Measurements from ENCODE around the gene GPNMB.

GPNMB gene

DNA sequence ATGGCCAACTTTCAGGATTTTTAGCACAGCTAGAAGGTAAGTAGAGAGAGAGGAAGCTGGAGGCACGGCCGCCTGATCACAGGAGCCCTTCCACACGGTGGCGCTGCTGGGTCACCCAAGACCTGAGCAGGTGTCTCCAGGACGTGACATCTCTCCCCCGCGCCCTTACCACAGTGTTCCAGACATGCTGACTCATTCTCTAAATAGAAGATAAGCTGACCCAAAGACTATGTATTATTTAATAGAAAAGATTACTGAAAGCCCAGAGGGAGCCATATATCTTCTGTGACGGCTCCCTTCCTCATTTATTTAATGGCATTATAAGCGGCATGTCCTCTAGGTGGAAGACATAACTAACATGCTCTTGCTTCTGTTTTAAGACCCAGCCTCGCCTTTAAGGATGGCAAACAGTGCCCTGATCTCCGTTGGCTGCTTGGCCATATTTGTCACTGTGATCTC, 26.6 kb downstream of the GPNMB start:
- peak; percentile 74 for DNase-seq (ENCODE audit: low spot score)

DNA sequence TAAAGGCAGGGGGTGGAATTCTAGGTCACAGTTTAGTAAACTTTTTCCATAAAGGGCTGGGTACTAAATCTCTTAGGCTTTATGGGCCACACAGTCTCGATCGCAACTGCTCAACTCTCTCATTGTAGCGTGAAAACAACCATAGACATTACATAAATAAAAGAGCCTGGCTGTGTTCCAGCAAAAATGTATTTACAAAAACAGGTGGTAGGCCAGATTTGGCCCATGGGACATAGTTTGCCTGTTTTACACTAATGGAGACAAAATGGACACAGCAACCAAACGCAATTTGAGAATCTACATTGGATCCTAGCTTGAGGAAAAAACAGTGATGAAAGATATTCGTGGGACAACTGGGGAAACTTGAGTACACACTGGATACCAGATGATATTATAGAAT, 29.3 kb downstream of the GPNMB start:
- no peak for DNase-seq (ENCODE audit: low spot score)

DNA sequence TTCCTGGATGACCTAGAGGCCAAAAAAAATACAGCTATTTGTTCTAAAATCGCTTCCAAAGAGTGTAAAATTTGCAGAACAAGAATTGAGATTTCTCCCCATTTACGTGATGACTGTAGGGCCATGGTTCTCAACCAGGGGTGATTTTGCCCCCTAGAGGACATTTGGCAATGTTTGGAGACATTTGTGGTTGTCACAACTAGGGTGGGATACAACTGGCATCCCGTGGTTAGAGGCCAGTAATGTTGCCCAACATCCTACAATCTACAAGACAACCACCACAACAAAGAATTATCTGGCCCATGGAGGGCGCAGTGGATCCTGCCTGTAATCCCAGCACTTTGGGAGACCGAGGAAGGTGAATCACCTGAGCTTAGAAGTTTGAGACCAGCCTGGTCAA, 29.8 kb downstream of the GPNMB start:
- no peak for DNase-seq (ENCODE audit: low spot score)

DNA sequence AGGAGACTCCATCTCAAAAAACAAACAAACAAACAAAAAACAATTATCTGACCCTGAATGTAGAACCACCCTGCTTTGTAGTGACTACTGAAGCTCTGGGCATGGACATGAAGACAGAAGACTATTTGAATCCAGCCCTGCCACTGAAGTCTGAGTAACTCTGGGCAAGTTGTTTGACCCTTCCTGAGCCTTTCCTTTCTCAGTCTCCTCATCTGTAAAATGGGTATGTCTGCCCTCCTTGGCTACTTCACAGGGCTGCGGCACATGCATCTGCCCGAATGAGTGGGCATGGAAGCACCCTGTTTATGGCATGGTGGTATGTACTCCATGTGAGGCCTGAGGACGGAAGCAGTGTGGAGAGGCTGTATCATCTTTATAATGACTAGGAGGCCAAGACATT, 30.4 kb downstream of the GPNMB start:
- DNase-seq (ENCODE audit: low spot score): no peak

DNA sequence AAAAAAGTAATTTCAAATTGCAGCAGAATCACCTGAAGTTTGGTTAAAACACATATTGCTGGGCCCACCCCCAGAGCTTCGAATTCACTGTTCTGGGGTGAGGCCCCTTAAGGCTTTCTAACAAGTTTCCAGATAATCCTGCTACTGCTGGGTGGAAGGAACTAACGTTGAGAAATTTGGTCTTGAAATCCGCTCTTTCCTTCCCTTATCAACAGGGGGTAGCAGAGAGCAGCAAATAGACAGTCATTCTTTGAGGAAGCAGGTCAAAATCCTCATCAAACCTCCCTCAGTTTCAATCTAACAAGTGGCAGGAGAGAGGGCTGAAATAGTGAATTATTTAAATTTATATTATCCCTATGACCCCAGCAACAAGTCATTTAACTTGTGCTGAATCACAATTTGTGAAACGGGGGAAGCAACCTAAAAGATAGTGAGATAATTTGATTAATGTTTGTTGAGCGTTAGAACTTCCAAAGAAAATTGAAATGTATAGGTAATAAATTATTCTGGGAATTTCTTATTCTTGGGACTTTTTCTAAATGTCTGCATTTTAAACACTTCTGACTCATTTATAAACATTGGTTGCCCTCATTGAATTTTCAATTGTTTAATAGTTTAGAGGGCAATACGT, 30.9 kb downstream of the GPNMB start:
- DNase-seq (ENCODE audit: low spot score): peak; percentile 74

DNA sequence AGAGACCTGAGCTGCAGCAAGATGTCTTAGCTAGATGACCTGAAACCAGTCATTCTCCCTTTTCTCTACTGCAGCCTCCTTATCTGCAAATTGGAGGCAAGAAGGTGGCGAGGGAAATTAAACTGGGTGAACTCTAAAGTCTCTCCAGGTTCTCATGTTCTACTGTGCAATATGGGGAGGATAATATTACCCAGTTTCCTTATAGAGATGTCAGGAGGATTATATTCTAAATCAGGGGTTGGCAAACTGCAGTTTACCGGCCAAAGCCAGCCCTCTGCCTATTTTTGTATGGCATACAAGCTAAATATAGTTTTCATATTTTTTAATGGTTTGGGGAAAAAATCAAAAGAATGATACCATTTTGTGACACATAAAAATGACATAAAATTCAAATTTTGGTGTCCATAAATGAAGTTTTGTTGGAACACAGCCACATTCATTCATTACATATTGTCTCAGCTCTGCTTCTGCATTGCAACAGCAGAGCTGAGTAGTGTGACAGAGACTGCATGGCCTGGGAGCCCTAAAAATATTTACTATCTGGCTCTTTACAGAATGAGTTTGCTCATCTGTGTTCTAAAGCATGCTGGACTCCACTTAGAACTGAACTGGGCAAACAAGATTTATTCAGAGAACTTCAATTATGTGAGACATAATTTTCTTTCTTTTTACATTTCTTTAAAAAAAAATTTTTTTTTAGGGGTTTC, 33.4 kb downstream of the GPNMB start:
- no peak for DNase-seq (ENCODE audit: low spot score)

DNA sequence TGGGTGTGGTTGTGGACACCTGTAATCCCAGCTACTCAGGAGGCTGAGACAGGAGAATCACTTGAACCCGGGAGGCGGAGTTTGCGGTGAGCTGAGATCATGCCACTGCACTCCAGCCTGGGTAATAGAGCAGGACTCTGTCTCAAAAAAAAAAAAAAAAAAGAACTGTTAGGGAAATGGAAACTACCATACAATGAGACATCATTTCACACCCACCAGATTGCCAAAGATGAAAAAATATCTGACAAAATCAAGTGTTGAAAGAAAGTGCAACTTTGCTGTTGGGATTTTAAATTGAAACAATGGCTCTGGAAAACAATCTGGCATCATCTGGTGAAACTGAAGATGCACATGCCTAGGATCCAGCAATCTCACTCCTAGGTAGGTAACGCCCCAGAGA, 36.5 kb downstream of the GPNMB start:
- DNase-seq (ENCODE audit: low spot score): no peak

DNA sequence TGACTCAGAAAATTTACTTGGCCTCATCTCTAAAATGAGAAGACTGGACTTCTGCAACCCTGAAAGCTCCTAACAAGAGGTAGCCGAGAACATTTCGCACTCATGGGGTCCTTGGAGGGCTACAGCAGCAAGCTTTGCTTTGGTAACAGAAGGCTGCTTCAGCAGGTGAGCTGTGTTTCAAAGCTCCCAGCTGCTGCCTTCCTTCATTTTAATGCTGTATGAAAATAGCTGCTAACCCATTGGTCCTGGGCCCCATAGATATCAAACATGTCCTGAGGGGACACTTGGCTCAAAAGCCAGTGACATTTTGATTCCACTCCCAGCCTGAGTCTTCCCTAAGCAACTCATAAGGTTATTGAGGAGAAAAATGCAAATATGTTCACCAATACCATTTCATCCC, 38.3 kb downstream of the GPNMB start:
- DNase-seq (ENCODE audit: low spot score): no peak

DNA sequence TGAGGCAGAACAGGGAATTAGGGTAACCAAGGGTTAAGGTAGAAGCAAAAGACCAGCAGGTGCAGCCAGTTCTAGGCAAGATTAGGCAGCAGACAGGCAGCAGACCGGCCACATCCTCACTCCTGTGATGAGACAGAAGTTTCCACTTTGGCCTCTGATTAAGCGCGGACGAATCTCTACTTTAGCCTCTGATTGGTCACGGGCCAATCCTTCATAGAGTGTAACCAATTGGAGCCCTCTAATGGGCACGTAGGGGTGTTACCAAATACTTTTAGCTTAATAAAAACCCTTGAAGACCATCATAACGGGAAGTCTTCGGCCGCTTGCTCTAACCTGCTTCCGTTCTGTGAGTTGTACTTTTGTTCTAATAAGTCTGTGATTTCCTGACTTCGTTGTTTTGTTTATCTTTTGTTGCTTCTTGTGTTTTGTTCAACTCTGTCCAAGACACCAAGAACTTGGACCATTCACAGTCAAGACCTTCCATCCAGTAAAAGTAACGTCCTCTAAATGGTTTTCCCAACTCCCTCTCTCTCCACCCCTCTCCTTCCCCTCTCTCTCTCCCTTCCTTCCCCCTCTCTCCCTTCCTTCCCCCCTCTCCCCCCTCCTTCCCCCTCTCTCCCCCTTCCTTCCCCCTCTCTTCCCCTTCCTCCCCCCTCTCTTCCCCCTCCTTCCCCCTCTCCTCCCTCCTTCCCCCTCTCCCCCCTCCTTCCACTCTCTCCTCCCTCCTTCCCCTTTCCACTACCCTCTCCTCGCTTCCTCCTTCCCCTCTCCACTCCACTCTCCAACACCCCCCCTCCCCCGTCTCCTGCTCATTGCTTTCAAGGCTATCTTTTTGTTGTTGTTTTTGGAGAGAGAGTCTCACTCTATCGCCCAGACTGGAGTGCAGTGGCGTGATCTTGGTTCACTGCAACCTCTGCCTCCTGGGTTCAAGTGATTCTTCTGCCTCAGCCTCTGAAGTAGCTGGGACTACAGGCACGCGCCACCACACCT, 39.4 kb downstream of the GPNMB start:
- no peak for DNase-seq (ENCODE audit: low spot score)

DNA sequence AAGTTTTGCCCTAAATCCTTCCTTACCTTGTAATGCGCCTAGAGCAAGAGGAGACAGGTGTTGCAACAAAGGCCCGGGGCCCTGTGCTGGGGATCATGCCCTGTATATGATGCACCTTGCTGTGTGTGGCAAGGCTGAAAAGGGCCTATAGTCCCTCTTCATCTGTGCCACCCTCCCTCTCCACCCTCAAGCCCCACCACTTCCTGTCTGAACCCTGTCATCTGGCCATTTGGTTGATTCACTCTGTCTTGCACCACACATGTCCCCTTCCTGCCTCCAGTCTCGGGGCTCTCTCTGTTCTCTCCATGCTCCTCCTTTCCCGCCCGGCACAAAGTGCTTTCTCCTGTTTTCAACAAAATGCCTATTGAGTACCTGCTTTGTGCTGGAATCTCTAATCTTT, 41.0 kb downstream of the GPNMB start:
- no peak for DNase-seq (ENCODE audit: low spot score)

DNA sequence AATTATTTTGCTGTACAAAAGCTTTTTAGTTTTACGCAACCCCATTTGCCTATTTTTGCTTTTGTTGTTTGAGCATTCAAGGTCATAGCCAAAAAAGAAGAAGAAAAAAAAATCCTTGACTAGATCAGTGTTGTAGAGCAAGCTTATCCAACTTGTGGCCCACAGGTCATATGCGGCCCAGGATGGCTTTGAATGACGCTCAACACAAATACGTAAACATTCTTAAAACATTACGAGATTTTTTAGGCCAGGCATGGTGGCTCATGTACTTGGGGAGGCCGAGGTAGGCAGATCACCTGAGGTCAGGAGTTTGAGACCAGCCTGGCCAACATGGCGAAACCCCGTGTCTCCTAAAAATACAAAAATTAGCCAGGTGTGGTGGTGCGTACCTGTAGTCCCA, 44.4 kb downstream of the GPNMB start:
- DNase-seq (ENCODE audit: low spot score): no peak

DNA sequence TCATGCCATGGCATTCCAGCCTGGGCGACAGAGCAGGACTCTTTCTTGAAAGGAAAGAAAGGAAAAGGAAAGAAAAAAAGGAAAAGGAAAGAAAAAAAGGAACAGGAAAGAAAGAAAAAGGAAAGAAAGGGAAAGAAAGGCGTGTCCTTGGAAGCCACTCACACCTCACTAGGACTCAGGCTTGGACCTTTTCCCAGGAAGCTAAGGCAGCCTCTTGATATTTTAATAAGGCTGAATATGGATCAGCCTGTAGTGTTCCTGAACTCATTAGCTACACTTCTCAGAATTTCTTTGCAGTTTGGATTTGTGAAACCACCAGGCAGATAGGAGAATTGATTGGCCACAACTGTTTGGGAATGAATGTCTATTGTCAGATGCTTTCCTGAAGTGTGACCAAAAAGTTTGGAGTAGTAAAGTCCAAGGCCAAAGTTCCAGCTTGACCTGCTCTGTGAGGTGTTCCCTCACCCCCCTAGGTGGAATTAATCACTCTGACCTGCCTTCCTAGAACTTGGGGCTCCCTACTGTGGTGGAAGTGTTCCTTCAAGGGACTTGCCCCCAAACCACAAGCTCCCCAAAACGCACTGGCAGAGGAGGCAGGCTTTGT, 45.5 kb downstream of the GPNMB start:
- DNase-seq (ENCODE audit: low spot score): no peak

DNA sequence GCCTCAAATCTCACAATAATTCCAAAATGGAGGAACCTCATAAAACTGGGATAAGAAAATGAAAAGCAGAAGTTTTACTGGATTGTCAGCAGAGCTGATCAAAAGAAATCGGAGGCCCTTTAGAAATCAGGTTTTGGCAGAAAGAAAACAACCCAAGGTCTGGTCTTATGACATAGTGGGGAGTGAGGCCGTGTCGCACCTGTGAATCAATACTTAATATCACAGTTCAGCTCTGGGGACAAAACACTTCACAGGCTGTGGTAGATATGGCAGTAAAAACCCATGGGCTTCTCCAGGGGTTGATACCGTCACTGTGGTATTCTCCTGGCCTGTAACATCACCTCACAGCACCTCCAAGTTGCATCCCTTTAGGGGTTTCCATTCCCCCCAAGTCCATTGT, 46.0 kb downstream of the GPNMB start:
- DNase-seq (ENCODE audit: low spot score): no peak

DNA sequence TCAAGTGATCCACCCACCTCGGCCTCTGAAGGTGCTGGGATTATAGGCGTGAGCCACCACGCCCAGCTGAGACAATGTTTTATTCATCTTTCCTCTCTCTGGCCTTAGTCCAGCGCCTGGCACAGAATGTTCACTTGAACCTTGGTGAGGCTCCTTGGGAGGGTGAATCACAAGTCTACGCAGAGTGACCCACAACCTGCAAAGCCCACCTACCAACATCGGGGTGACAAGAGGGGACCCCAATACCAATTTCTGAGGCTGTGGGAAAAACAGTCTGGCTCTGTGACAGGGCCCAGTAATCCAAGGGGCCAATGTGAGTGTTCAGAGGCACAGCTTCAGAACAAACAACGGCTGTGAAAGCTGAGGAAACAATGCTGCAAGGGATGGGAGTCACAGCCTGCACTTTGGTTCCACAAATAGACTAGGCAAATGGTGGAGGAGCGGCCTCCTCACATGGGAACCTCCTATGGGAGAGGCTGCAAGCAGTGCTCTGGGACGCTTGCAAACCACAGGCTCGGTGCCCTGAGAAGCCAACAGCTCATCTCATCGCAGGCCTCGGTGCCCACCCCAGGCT, 47.0 kb downstream of the GPNMB start:
- DNase-seq (ENCODE audit: low spot score): no peak

DNA sequence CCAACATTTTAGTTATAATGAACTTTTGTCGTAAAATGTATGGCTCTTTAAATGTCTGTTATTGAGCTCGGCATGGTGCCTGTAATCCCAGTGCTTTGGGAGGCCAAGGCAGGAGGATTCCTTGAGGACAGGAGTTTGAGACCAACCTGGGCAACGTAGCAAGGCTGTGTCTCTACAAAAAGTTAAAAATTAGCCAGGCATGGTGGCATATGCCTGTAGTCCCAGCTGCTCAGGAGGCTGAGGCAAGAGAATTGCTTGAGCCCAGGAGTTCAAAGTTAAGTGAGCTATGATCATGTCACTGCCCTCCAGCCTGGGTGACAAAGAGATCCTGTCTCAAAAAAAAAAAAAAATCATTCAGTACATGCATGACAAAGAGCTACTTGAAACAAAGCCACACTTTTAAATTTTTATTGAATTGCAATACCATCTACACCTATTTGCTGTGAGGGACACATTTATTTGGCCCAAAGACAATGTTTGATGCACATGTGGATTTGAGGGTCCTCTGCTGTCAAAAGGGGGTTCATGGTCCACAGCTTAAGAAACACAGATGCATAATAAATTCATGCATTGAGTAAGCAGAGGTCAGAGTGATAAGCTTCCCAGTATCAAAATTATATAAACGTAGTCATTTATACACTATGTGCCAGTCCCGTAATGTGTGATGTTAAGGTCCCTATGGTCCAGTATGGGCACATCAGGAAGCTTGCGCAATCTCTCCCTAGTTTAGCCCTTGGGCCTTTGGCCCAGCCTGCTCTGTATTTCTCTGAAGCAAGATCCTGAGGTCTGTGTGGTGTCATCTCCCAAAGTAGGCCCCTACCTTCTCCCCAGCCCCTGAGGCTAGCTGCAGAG, 48.2 kb downstream of the GPNMB start:
- DNase-seq (ENCODE audit: low spot score): no peak

DNA sequence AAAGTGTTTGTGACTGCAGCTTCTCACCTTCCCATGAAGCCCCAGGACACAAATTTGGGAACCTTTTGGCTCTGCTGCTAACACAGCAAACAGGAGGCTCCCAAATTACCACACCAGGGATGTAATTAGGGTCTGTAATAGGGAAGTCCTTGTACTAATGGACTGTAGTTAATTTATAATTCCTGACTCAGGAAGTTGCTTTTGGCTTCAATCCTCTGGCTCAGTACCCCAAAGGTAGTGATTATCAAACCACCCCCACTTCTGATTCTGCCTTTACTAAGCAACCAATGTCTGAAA, 48.8 kb downstream of the GPNMB start:
- DNase-seq (ENCODE audit: low spot score): no peak

DNA sequence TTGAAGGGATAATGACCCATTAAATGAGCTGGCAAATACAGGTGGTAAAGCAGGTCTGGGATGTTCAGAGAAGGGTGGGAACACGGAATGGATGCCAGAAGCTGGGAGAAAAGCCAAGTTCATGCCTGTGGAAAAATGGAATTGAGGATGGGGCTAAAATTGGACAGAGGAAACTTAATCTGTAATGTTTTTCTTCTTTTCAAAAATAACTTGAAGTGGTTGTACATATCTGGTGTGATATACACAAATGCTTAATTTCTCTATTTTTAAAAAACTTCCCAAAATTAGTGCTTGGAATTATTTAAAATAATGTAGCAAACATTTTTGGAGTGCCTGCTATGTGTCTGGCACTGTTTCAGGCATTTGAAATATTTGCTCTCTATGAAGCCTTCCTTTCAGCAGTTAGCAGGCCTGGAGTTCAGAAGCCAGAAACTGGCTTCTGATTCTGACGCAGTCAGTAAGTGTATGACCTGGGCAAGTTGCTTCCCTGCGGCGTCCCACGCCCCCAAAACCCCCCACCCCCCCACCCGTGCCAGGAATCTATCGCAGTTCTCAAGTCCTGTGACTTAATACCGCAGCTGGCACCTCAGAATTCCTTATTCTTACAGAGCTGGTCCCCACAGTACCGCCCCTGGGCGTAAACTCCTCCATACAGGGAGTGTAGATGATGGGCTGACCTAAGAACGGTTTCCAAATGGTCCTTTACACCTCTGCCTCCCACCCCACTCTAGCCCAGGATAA, 51.7 kb downstream of the GPNMB start:
- DNase-seq (ENCODE audit: low spot score): no peak

DNA sequence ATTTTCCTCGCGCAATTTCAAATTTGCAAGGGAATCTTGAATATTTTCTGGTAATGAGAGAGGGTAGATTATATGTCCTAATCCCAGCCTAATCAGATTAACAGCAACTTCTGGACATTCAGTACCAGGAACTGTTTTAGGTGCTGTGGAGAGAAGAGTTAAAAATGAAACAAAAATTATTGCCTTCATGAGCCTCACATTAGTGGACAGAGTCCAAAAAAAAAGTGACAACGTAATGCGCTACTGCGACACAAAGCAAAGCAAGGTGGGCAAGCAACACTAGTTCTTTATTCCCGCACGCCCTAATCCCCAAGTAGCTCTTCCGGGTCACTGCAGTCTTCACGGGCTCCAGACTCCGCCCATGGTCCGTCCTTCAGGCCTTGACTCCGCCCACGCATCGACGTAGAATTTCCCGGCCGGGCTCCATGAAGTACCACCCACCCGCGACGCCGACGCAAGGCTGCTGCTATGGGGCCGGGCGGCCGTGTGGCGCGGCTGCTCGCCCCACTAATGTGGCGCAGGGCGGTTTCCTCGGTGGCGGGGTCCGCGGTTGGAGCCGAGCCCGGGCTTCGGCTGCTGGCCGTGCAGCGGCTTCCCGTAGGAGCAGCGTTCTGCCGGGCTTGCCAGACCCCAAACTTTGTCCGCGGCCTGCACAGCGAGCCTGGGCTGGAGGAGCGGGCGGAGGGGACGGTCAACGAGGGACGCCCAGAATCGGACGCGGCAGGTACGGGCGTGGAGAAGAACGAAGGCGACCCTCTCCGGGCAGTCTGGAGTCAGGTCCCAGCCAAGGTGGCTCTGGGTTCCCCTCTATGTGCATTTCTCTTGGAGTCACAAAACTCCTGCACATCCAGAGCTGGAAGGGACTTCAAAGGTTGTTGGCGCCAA, 52.6 kb downstream of the GPNMB start, which contains the start of gene MALSU1:
MALSU1 (plus strand) TSS at position 455 of the 885 bp plus-strand sequence; CDS start at position 469, 14 bp downstream.
- peak; percentile 98 for DNase-seq (ENCODE audit: low spot score)

DNA sequence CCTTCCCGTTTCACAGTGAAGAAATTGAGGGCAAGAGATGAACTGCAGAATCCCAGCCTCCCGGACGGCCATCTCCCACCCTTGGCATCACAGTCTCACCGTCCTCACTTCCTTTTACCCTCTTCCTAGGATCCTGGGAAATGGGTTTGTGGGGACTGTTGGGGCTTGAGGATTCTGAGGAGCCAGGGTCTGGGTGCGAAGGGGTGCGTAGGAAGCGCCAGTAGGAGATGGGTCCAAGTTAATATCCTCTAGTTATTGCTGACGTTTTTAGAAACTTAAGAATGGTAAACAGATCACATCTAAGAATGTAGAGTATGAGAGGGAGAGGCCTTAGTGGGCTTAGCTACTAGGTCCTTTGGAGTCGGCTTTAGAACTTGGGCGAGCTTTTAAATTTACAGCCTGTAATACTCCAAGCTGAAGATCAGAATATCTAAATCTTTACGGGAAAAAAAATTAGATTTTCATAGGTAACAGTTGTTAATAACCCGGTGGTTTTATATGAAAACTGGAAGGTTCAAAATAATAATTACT, 53.3 kb downstream of the GPNMB start:
- peak; percentile 23 for DNase-seq (ENCODE audit: low spot score)

Data from kidney capillary endothelial cell (primary cell).